Measurements from ENCODE around the gene PPFIA1. TPM values are rescaled to one million over a fixed set of nuclear protein-coding genes. Genes with fewer than 3 reads are reported as not detected.
"Not testable (repeated sequence)": the region's sequence is repeated elsewhere in the genome, so short reads cannot be mapped to it uniquely, and the experiment has no call there.

Gene PPFIA1
- total and polyA plus RNA-seq, 4 donors: 27.5 to 85.0 (median 43.5) TPM

GRCh38 chr11:70387564-70387963 is 117.1 kb downstream of the PPFIA1 start:
- Histone ChIP-seq H3K27ac (ENCODE audit: low read depth in 1 of 2, low read length in 1 of 2) (no peak overlapping the region), H3K27me3 (ENCODE audit: control insufficient read depth in 3 of 3, insufficient read depth in 3 of 3, low read length in 2 of 3) (no peaks in the 10 kb centered on the region), H3K9ac (ENCODE audit: insufficient read depth in 1 of 2, low read length in 2 of 2) (no peak overlapping the region), H3K4me3 (no peak overlapping the region), H3K9me3 (ENCODE audit: control insufficient read depth in 4 of 4, insufficient read depth in 3 of 4, low read length in 3 of 4) (no peaks in the 10 kb centered on the region), H3K4me1 (ENCODE audit: control insufficient read depth in 5 of 5, insufficient read depth in 5 of 5, low read length in 5 of 5) (peaks cover 0 to 5% (median 0%) of the 10 kb centered on the region in 5 donors), H3K36me3 (ENCODE audit: control insufficient read depth in 4 of 4, insufficient read depth in 4 of 4, low read length in 4 of 4) (peaks cover 0 to 14% (median 7%) of the 10 kb centered on the region in 4 donors)
- DNase-seq: no peak
- TF ChIP-seq CTCF (IDR thresholded peaks at IDR 0.05; ENCODE audit: control extremely low read depth, extremely low read depth): no peak
- WGBS, 2 donors: 97 to 99% methylated on average over 4 of the region's 4 CpGs
- ATAC-seq (ENCODE audit: insufficient read depth, low FRiP score): no peak

- H3K27me3 ChIP-seq (ENCODE audit: control insufficient read depth in 3 of 3, insufficient read depth in 3 of 3, low read length in 2 of 3): no peaks in the 10 kb centered on the region
These were observed 118.7 kb downstream of the PPFIA1 start for GRCh38 chr11:70389201-70389600.

DNA sequence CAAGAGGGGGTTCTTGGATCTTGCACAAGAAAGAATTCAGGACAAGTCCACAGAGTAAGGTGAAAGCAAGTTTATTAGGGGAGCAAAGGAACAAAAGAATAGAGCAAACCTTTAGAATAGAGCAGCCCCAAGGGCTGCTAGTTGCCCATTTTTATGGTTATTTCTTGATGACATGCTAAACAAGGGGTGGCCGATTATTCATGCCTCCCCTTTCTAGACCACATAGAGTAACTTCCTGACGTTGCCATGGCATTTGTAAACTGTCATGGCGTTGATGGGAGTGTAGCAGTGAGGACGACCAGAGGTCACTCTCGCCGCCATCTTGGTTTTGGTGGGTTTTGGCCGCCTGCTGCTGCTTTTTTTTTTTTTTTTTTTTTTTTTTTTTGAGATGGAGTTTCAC is 120.4 kb downstream of the PPFIA1 start:
- not testable (repeated sequence) for H3K9me3 ChIP-seq (ENCODE audit: control insufficient read depth in 4 of 4, insufficient read depth in 3 of 4, low read length in 3 of 4); H3K9ac ChIP-seq (ENCODE audit: insufficient read depth in 1 of 2, low read length in 2 of 2); H3K4me3 ChIP-seq; ATAC-seq (ENCODE audit: insufficient read depth, low FRiP score); H3K4me1 ChIP-seq (ENCODE audit: control insufficient read depth in 5 of 5, insufficient read depth in 5 of 5, low read length in 5 of 5); H3K27me3 ChIP-seq (ENCODE audit: control insufficient read depth in 3 of 3, insufficient read depth in 3 of 3, low read length in 2 of 3); H3K36me3 ChIP-seq (ENCODE audit: control insufficient read depth in 4 of 4, insufficient read depth in 4 of 4, low read length in 4 of 4); DNase-seq; H3K27ac ChIP-seq (ENCODE audit: low read depth in 1 of 2, low read length in 1 of 2)
- WGBS, 2 donors: 93 to 94% methylated on average over 7 of the region's 7 CpGs

More at GRCh38 chr11:70389201-70389600, 118.7 kb downstream of the PPFIA1 start:
- Histone ChIP-seq H3K4me1 (ENCODE audit: control insufficient read depth in 5 of 5, insufficient read depth in 5 of 5, low read length in 5 of 5) (peaks cover 0 to 5% (median 0%) of the 10 kb centered on the region in 5 donors), H3K36me3 (ENCODE audit: control insufficient read depth in 4 of 4, insufficient read depth in 4 of 4, low read length in 4 of 4) (peaks cover 0 to 9% (median 7%) of the 10 kb centered on the region in 4 donors), H3K9ac (ENCODE audit: insufficient read depth in 1 of 2, low read length in 2 of 2) (no peak overlapping the region), H3K27ac (ENCODE audit: low read depth in 1 of 2, low read length in 1 of 2) (no peak overlapping the region), H3K9me3 (ENCODE audit: control insufficient read depth in 4 of 4, insufficient read depth in 3 of 4, low read length in 3 of 4) (no peaks in the 10 kb centered on the region), H3K4me3 (no peak overlapping the region)
- DNase-seq (no peak), ATAC-seq (ENCODE audit: insufficient read depth, low FRiP score) (no peak)
- TF ChIP-seq CTCF (IDR thresholded peaks at IDR 0.05; ENCODE audit: control extremely low read depth, extremely low read depth): no peak
- WGBS, 2 donors: 84 to 89% methylated on average over 6 of the region's 6 CpGs

DNA sequence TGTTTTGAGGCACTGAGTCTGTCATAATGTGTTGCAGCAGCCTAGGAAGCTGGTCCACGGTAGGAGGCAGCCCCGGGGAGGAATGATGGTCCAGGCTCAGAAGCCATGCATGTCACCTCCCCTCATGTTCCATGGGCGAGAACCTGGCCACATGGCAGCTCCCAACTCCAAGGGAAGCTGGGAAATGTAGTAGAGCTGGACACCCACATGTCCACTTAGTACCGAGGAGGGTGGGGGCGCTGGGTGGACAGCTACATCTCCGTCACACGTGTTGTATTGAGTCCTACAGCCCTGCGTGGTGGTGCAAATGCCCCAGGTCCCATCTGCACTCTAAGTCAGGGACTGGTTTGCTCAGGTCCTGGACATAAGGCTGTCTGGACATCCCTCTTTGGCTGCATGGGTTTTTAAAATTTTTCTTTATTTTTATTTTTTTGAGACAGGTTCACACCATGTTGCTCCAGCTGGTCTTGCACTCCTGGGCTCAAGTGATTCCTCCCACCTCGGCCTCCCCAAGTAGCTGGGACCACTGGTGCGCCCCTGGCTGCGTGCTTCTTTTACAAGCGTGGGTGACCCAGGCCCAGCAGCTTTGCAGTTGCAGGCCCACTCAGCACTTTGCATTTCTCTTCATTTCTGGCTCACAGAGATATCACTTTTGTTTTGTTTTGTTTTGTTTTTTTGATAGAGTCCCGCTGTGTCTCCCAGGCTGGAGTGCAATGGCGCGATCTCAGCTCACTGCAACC is 123.9 kb downstream of the PPFIA1 start:
- H3K4me3 ChIP-seq: no peak overlapping the region
- WGBS, 2 donors: 96 to 98% methylated on average over 15 of the region's 15 CpGs
- no peaks in the 10 kb centered on the region for H3K9me3 ChIP-seq (ENCODE audit: control insufficient read depth in 4 of 4, insufficient read depth in 3 of 4, low read length in 3 of 4)
- no peaks in the 10 kb centered on the region for H3K36me3 ChIP-seq (ENCODE audit: control insufficient read depth in 4 of 4, insufficient read depth in 4 of 4, low read length in 4 of 4)
- ATAC-seq (ENCODE audit: insufficient read depth, low FRiP score) (no peak), DNase-seq (no peak)
- no peak overlapping the region for H3K9ac ChIP-seq (ENCODE audit: insufficient read depth in 1 of 2, low read length in 2 of 2)
- peaks cover 0 to 13% (median 4%) of the 10 kb centered on the region in 5 donors for H3K4me1 ChIP-seq (ENCODE audit: control insufficient read depth in 5 of 5, insufficient read depth in 5 of 5, low read length in 5 of 5)
- no peak overlapping the region for H3K27ac ChIP-seq (ENCODE audit: low read depth in 1 of 2, low read length in 1 of 2)
- H3K27me3 ChIP-seq (ENCODE audit: control insufficient read depth in 3 of 3, insufficient read depth in 3 of 3, low read length in 2 of 3): no peaks in the 10 kb centered on the region
- no peak for TF ChIP-seq CTCF (IDR thresholded peaks at IDR 0.05; ENCODE audit: control extremely low read depth, extremely low read depth)

All from lung (tissue), 12 donors.